ENCODE measurements around the gene LLGL2.

The LLGL2 gene

GRCh38 chr17:75516255-75516618 lies 9.3 kb upstream of the LLGL2 start, which contains the start of gene TSEN54:
Gene TSEN54, plus strand, starts transcription at chr17:75516528. Its CDS starts 33 bp downstream, at chr17:75516561.
- H3K4me1 ChIP-seq (ENCODE audit: control insufficient read depth, low read depth, low read length) = peaks cover 3% of the 10 kb centered on the region
- peaks cover 2% of the 10 kb centered on the region for H3K79me2 ChIP-seq (ENCODE audit: control insufficient read depth, insufficient read depth, low read length)
- H3K79me1 ChIP-seq (ENCODE audit: low read length) = peaks cover 14% of the 10 kb centered on the region
- H2BK120ac ChIP-seq (ENCODE audit: low read depth, low read length) = no peak within 1 kb of the TSS
- peak within 1 kb of the TSS; percentile 85 for H3K9ac ChIP-seq (ENCODE audit: low read length)
- peak within 1 kb of the TSS; percentile 100 for H3K4me2 ChIP-seq (ENCODE audit: low read length)
- H3K36me3 ChIP-seq (ENCODE audit: control insufficient read depth, insufficient read depth, low read length) = no peaks in the 10 kb centered on the region
- H2BK5ac ChIP-seq (ENCODE audit: low read length) = no peak within 1 kb of the TSS
- no peak within 1 kb of the TSS for H2BK15ac ChIP-seq (replicated peaks; ENCODE audit: low read depth)
- no CpG with 5 or more reads among the region's 45 CpGs for WGBS (ENCODE audit: extremely low coverage, insufficient coverage, low lambda C conversion rate)
- peak within 1 kb of the TSS; percentile 92 for H3K56ac ChIP-seq (ENCODE audit: low read length)
- H2AK5ac ChIP-seq (ENCODE audit: low read length) = no peak within 1 kb of the TSS
- H4K8ac ChIP-seq (ENCODE audit: low read depth, low read length) = no peak within 1 kb of the TSS
- DNase-seq = peak; percentile 90
- H3K27me3 ChIP-seq (ENCODE audit: insufficient read depth, low read length, poor library complexity) = no peaks in the 10 kb centered on the region
- H3K4me3 ChIP-seq (ENCODE audit: low read length) = peak within 1 kb of the TSS; percentile 81
- no peak within 1 kb of the TSS for H3K4ac ChIP-seq (ENCODE audit: low read depth, low read length)
- peak within 1 kb of the TSS; percentile 40 for H3K27ac ChIP-seq (ENCODE audit: low read depth, low read length)
- H4K5ac ChIP-seq (ENCODE audit: low read length) = no peak within 1 kb of the TSS
- H3K18ac ChIP-seq (ENCODE audit: low read length) = peak within 1 kb of the TSS; percentile 35
- H3K23ac ChIP-seq (ENCODE audit: low read length) = no peak within 1 kb of the TSS

- Histone ChIP-seq H3K79me1 (ENCODE audit: low read length) (peaks cover 14% of the 10 kb centered on the region), H3K79me2 (ENCODE audit: control insufficient read depth, insufficient read depth, low read length) (peaks cover 2% of the 10 kb centered on the region), H3K56ac (ENCODE audit: low read length) (peak overlapping the region; percentile 92), H3K23ac (ENCODE audit: low read length) (no peak overlapping the region), H3K4me3 (ENCODE audit: low read length) (peak overlapping the region; percentile 81), H3K4me1 (ENCODE audit: control insufficient read depth, low read depth, low read length) (peaks cover 3% of the 10 kb centered on the region), H2BK120ac (ENCODE audit: low read depth, low read length) (no peak overlapping the region), H2AK5ac (ENCODE audit: low read length) (no peak overlapping the region), H3K27me3 (ENCODE audit: insufficient read depth, low read length, poor library complexity) (no peaks in the 10 kb centered on the region), H3K4ac (ENCODE audit: low read depth, low read length) (no peak overlapping the region), H4K8ac (ENCODE audit: low read depth, low read length) (no peak overlapping the region), H2BK15ac (replicated peaks; ENCODE audit: low read depth) (no peak overlapping the region), H4K5ac (ENCODE audit: low read length) (no peak overlapping the region), H3K27ac (ENCODE audit: low read depth, low read length) (peak overlapping the region; percentile 40), H3K9ac (ENCODE audit: low read length) (peak overlapping the region; percentile 85), H3K4me2 (ENCODE audit: low read length) (peak overlapping the region; percentile 35), H3K18ac (ENCODE audit: low read length) (peak overlapping the region; percentile 35), H3K36me3 (ENCODE audit: control insufficient read depth, insufficient read depth, low read length) (no peaks in the 10 kb centered on the region), H2BK5ac (ENCODE audit: low read length) (no peak overlapping the region)
- WGBS (ENCODE audit: extremely low coverage, insufficient coverage, low lambda C conversion rate) = no CpG with 5 or more reads among the region's 65 CpGs
- peak; percentile 60 for DNase-seq
Measured at GRCh38 chr17:75516619-75517296, 8.7 kb upstream of the LLGL2 start.

- no peak overlapping the region for H2BK120ac ChIP-seq (ENCODE audit: low read depth, low read length)
- H2AK5ac ChIP-seq (ENCODE audit: low read length) = no peak overlapping the region
- DNase-seq = peak; percentile 45
- no peak overlapping the region for H3K23ac ChIP-seq (ENCODE audit: low read length)
- H3K18ac ChIP-seq (ENCODE audit: low read length) = no peak overlapping the region
- no peak overlapping the region for H3K4ac ChIP-seq (ENCODE audit: low read depth, low read length)
- H4K5ac ChIP-seq (ENCODE audit: low read length) = no peak overlapping the region
- H2BK15ac ChIP-seq (replicated peaks; ENCODE audit: low read depth) = no peak overlapping the region
- H3K56ac ChIP-seq (ENCODE audit: low read length) = peak overlapping the region; percentile 92
- peaks cover 2% of the 10 kb centered on the region for H3K36me3 ChIP-seq (ENCODE audit: control insufficient read depth, insufficient read depth, low read length)
- peak overlapping the region; percentile 85 for H3K9ac ChIP-seq (ENCODE audit: low read length)
- H3K4me2 ChIP-seq (ENCODE audit: low read length) = peak overlapping the region; percentile 35
- peaks cover 14% of the 10 kb centered on the region for H3K79me1 ChIP-seq (ENCODE audit: low read length)
- no peak overlapping the region for H3K27ac ChIP-seq (ENCODE audit: low read depth, low read length)
- H3K27me3 ChIP-seq (ENCODE audit: insufficient read depth, low read length, poor library complexity) = no peaks in the 10 kb centered on the region
- H3K79me2 ChIP-seq (ENCODE audit: control insufficient read depth, insufficient read depth, low read length) = peaks cover 2% of the 10 kb centered on the region
- peak overlapping the region; percentile 81 for H3K4me3 ChIP-seq (ENCODE audit: low read length)
- H3K4me1 ChIP-seq (ENCODE audit: control insufficient read depth, low read depth, low read length) = peaks cover 3% of the 10 kb centered on the region
- no peak overlapping the region for H2BK5ac ChIP-seq (ENCODE audit: low read length)
- no peak overlapping the region for H4K8ac ChIP-seq (ENCODE audit: low read depth, low read length)
- no CpG with 5 or more reads among the region's 10 CpGs for WGBS (ENCODE audit: extremely low coverage, insufficient coverage, low lambda C conversion rate)
Measured at GRCh38 chr17:75517297-75517865, 8.1 kb upstream of the LLGL2 start.

GRCh38 chr17:75518201-75518600 lies 7.3 kb upstream of the LLGL2 start:
- Histone ChIP-seq H3K18ac (ENCODE audit: low read length) (no peak overlapping the region), H2AK5ac (ENCODE audit: low read length) (no peak overlapping the region), H3K23ac (ENCODE audit: low read length) (no peak overlapping the region), H3K27ac (ENCODE audit: low read depth, low read length) (no peak overlapping the region), H3K9ac (ENCODE audit: low read length) (no peak overlapping the region), H2BK5ac (ENCODE audit: low read length) (no peak overlapping the region), H2BK15ac (replicated peaks; ENCODE audit: low read depth) (no peak overlapping the region), H3K4me3 (ENCODE audit: low read length) (no peak overlapping the region), H3K79me1 (ENCODE audit: low read length) (peaks cover 14% of the 10 kb centered on the region), H3K4me2 (ENCODE audit: low read length) (no peak overlapping the region), H3K79me2 (ENCODE audit: control insufficient read depth, insufficient read depth, low read length) (peaks cover 2% of the 10 kb centered on the region), H3K36me3 (ENCODE audit: control insufficient read depth, insufficient read depth, low read length) (peaks cover 3% of the 10 kb centered on the region), H3K56ac (ENCODE audit: low read length) (no peak overlapping the region), H3K27me3 (ENCODE audit: insufficient read depth, low read length, poor library complexity) (no peaks in the 10 kb centered on the region), H4K5ac (ENCODE audit: low read length) (no peak overlapping the region), H2BK120ac (ENCODE audit: low read depth, low read length) (no peak overlapping the region), H4K8ac (ENCODE audit: low read depth, low read length) (no peak overlapping the region), H3K4me1 (ENCODE audit: control insufficient read depth, low read depth, low read length) (peaks cover 3% of the 10 kb centered on the region), H3K4ac (ENCODE audit: low read depth, low read length) (no peak overlapping the region)
- WGBS (ENCODE audit: extremely low coverage, insufficient coverage, low lambda C conversion rate) = no CpG with 5 or more reads among the region's 3 CpGs
- no peak for DNase-seq

- no CpG with 5 or more reads among the region's 9 CpGs for WGBS (ENCODE audit: extremely low coverage, insufficient coverage, low lambda C conversion rate)
Measured at GRCh38 chr17:75518983-75519537, 6.4 kb upstream of the LLGL2 start.

More at GRCh38 chr17:75518983-75519537, 6.4 kb upstream of the LLGL2 start:
- Histone ChIP-seq H3K4me1 (ENCODE audit: control insufficient read depth, low read depth, low read length) (peaks cover 3% of the 10 kb centered on the region), H3K9ac (ENCODE audit: low read length) (no peak overlapping the region), H3K79me2 (ENCODE audit: control insufficient read depth, insufficient read depth, low read length) (peaks cover 2% of the 10 kb centered on the region), H2BK5ac (ENCODE audit: low read length) (no peak overlapping the region), H3K27me3 (ENCODE audit: insufficient read depth, low read length, poor library complexity) (no peaks in the 10 kb centered on the region), H3K56ac (ENCODE audit: low read length) (no peak overlapping the region), H3K27ac (ENCODE audit: low read depth, low read length) (no peak overlapping the region), H3K23ac (ENCODE audit: low read length) (no peak overlapping the region), H3K18ac (ENCODE audit: low read length) (no peak overlapping the region), H2AK5ac (ENCODE audit: low read length) (no peak overlapping the region), H2BK15ac (replicated peaks; ENCODE audit: low read depth) (no peak overlapping the region), H3K4ac (ENCODE audit: low read depth, low read length) (no peak overlapping the region), H3K4me3 (ENCODE audit: low read length) (no peak overlapping the region), H3K36me3 (ENCODE audit: control insufficient read depth, insufficient read depth, low read length) (peaks cover 3% of the 10 kb centered on the region), H3K4me2 (ENCODE audit: low read length) (no peak overlapping the region), H4K8ac (ENCODE audit: low read depth, low read length) (no peak overlapping the region), H3K79me1 (ENCODE audit: low read length) (peaks cover 12% of the 10 kb centered on the region), H2BK120ac (ENCODE audit: low read depth, low read length) (no peak overlapping the region), H4K5ac (ENCODE audit: low read length) (no peak overlapping the region)
- no peak for DNase-seq

All from mesendoderm (in vitro differentiated cells).